ENCODE measurements around the gene RHOF. TPM values are rescaled to one million over a fixed set of nuclear protein-coding genes. Genes with fewer than 3 reads are reported as not detected.

RHOF gene
- total and polyA plus RNA-seq, 2 of the 8 experiments (the other 6 are each of a cell fraction or from before 2014, with no cell fraction given), result 23.8 to 31.9 TPM

DNA sequence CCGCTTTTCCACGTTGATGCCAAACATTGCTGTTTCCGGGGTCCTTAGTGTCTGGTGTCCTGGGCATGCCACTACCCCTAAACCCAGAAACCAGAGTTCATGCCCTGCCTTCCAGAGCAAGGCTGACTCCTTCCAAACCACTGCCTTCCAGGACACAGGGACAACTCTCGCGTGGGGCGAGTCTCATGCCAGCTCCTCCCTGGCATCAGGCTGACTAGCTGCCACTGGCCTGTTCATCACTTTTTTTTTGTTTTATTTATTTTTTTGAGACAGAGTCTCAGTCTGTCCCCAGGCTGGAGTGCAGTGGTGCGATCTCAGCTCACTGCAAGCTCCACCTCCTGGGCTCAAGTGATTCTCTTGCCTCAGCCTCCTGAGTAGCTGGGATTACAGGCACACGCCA lies 15.1 kb upstream of the RHOF start:
- WGBS, 2 experiments (ENCODE audit: extremely low coverage in 1 of 2, insufficient coverage in 1 of 2, insufficient read length in 1 of 2, insufficient replicate concordance in 2 of 2, low coverage in 1 of 2, low lambda C conversion rate in 2 of 2, missing lambda C conversion rate in 1 of 2), result 98% methylated on average over 8 of the region's 8 CpGs; no CpG with 5 or more reads in 1 of the 2 experiments
- H3K4me2 ChIP-seq (ENCODE audit: insufficient read depth in 1 of 2, low read depth in 2 of 2, low read length in 2 of 2), result no peak overlapping the region

More for the DNA sequence above, 15.1 kb upstream of the RHOF start:
- FAIRE-seq, result no peak
- peaks cover 7 to 37% (median 25%) of the 10 kb centered on the region in 4 experiments for H3K4me1 ChIP-seq (replicated peaks in 1 of 4; ENCODE audit: control insufficient read depth in 3 of 4, insufficient read depth in 4 of 4, low read length in 3 of 4)
- no peak overlapping the region for H2BK120ac ChIP-seq (replicated peaks; ENCODE audit: low read depth, low read length)
- H2BK20ac ChIP-seq (ENCODE audit: low read length), result no peak overlapping the region
- H2BK15ac ChIP-seq (ENCODE audit: low read length), result no peak overlapping the region
- H3K36me3 ChIP-seq (ENCODE audit: control insufficient read depth in 2 of 4, insufficient read depth in 4 of 4, low read length in 3 of 4), result peaks cover 0 to 29% (median 13%) of the 10 kb centered on the region in 4 experiments; a peak in 3 of 8 replicates
- H2AK5ac ChIP-seq (ENCODE audit: low read depth, low read length), result no peak overlapping the region
- H3K18ac ChIP-seq (ENCODE audit: extremely low read depth, low read length), result no peak overlapping the region
- H3K4ac ChIP-seq (replicated peaks; ENCODE audit: insufficient read length, low read depth, low read length), result no peak overlapping the region
- H4K5ac ChIP-seq (ENCODE audit: insufficient read length, low read depth, low read length), result no peak overlapping the region
- no peak overlapping the region for H2BK5ac ChIP-seq (ENCODE audit: low read depth, low read length)
- no peak overlapping the region for H4K8ac ChIP-seq (ENCODE audit: extremely low read depth, insufficient read depth, low read length)
- H3K9ac ChIP-seq (replicated peaks in 1 of 4; ENCODE audit: extremely low read depth in 1 of 4, low read depth in 3 of 4, low read length in 3 of 4), result no peak overlapping the region
- no peaks in the 10 kb centered on the region for H3K9me3 ChIP-seq (ENCODE audit: insufficient read depth in 2 of 2, low read depth in 1 of 2, low read length in 1 of 2)
- peaks cover 0 to 47% of the 10 kb centered on the region in 2 experiments; a peak in 2 of 4 replicates for H3K79me2 ChIP-seq (ENCODE audit: control insufficient read depth in 1 of 2, insufficient read depth in 2 of 2, low read length in 2 of 2)
- peaks cover 2 to 9% of the 10 kb centered on the region in 2 experiments for H4K20me1 ChIP-seq (replicated peaks in 1 of 2; ENCODE audit: control insufficient read depth in 1 of 2, insufficient read depth in 2 of 2, low read length in 2 of 2)
- ChIA-PET CTCF (ENCODE audit: partially characterized antibody) (interaction anchor here (0.6 to 12.0 kb wide), 3 partner anchors 13 to 24 kb away, joined by 3 to 363 read pairs (median 3); partner anchors contain the start of gene RHOF), POLR2A (ENCODE audit: partially characterized antibody) (interaction anchor here (0.6 to 27.9 kb wide), 3 partner anchors 21 to 709 kb away, joined by 3 to 958 read pairs (median 3); partner anchors contain the start of genes RHOF and SETD1B)
- peaks cover 17% of the 10 kb centered on the region for H3K23me2 ChIP-seq (ENCODE audit: low read depth, low read length)
- H3K23ac ChIP-seq (ENCODE audit: insufficient read length), result no peak overlapping the region
- H3K56ac ChIP-seq (replicated peaks; ENCODE audit: insufficient read length, low read depth, low read length), result no peak overlapping the region
- H4K91ac ChIP-seq (replicated peaks; ENCODE audit: insufficient read length, low read length), result no peak overlapping the region
- DNase-seq (ENCODE audit: low read depth in 1 of 2, low spot score in 2 of 2), result no peak
- no peak overlapping the region for H2BK12ac ChIP-seq (ENCODE audit: low read depth, low read length)
- H3K27ac ChIP-seq (ENCODE audit: low read depth, low read length), result no peak overlapping the region
- no peak overlapping the region for H3K14ac ChIP-seq (ENCODE audit: insufficient read length)
- H3K4me3 ChIP-seq (ENCODE audit: extremely low read depth in 1 of 4, insufficient read depth in 2 of 4, low read depth in 3 of 4, low read length in 4 of 4), result no peak overlapping the region
- no peaks in the 10 kb centered on the region for H3K27me3 ChIP-seq (replicated peaks in 1 of 4; ENCODE audit: control insufficient read depth in 3 of 4, extremely low read depth in 1 of 4, insufficient read depth in 3 of 4, low read length in 3 of 4)
- peaks cover 16% of the 10 kb centered on the region for H3K79me1 ChIP-seq (ENCODE audit: low read depth, low read length)
- TF ChIP-seq, protein P1, sequence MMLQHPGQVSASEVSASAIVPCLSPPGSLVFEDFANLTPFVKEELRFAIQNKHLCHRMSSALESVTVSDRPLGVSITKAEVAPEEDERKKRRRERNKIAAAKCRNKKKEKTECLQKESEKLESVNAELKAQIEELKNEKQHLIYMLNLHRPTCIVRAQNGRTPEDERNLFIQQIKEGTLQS (IDR thresholded peaks at IDR 0.05; ENCODE audit: insufficient read depth, low read depth, low read length), result no peak
- H2AFZ ChIP-seq (ENCODE audit: low read length), result no peak overlapping the region
